GM12892 (cell line): ENCODE measurements around the gene SLC4A11.

Experiments
- POLR2A ChIP-seq: IDR thresholded peaks from 2 replicates; pipeline ENCODE4 v1.6.1; 2011; ENCODE audit warnings: low read depth, low read length, control low read depth
- POLR2AphosphoS5 ChIP-seq: IDR thresholded peaks from 2 replicates; pipeline ENCODE4 v1.6.1; 2011; ENCODE audit warnings: low read depth, low read length, control low read depth
- TAF1 ChIP-seq: IDR thresholded peaks from 2 replicates; pipeline ENCODE4 v1.6.1; 2011; ENCODE audit warnings: low read depth, mild to moderate bottlenecking, control low read depth, low read length, borderline replicate concordance

DNA sequence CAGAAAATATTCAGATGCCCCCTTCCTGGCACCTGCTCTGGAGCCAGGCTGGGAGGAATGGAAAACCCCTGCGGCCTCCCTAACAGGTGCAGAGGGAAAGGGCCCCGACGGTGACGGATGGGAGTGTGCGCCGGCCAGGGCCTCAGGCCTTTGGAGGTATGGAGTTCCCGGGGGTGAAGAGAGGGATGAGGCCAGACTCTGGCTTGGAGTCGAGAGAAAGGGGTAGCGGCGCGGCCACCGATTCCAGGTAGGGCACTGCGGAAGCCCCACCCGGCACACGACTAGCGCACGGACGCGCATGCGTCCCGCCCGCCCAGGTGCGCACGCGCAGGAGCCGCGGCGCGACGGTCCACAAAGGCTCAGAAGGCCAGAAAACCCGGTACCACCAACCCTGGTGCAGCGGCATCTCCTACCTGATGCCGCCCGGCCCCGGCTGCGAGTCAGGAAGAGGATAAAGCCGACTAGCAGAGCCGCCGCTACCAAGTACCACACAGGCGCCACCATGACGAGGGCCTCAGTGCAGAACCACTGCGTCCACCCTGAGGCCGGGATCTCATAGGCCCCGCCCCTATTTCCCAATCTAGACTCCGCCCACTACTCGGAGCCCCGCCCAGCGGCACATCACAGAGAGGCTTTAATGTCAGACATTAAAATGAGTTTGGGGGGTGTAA is 34.7 kb downstream of the SLC4A11 start, which contains the start of gene DDRGK1:
- TF ChIP-seq TAF1 = peak; percentile 57
- peak; percentile 77; the same call in 1 of the 2 replicates for TF ChIP-seq POLR2A
- peak; percentile 63 for TF ChIP-seq POLR2AphosphoS5
